ENCODE data around the gene ANKRD44. TPM values are rescaled to one million over a fixed set of nuclear protein-coding genes. Genes with fewer than 3 reads are reported as not detected.
A peak's percentile ranks its signal among the peaks of the same experiment; 100 is the strongest.

The ANKRD44 gene
- total RNA-seq, 1 donor from 2014 or later = 3.4 TPM

GRCh38 chr2:196941398-196942078 is 369.0 kb downstream of the ANKRD44 start:
- Histone ChIP-seq H3K4me3 (no peak overlapping the region), H4K20me1 (ENCODE audit: low read depth) (no peaks in the 10 kb centered on the region), H3K9ac (no peak overlapping the region), H3K9me3 (ENCODE audit: low read depth) (no peaks in the 10 kb centered on the region), H3F3A (ENCODE audit: low read depth) (no peaks in the 10 kb centered on the region), H3K27ac (no peak overlapping the region), H3K36me3 (no peaks in the 10 kb centered on the region), H3K27me3 (no peaks in the 10 kb centered on the region), H2AFZ (replicated peaks) (peak overlapping the region; percentile 28), H3K4me1 (peaks cover 17% of the 10 kb centered on the region), H3K4me2 (no peak overlapping the region), H3K79me2 (ENCODE audit: low read depth) (no peaks in the 10 kb centered on the region)
- TF ChIP-seq EZH2phosphoT487 (IDR thresholded peaks at IDR 0.05) (no peak), CTCF (IDR thresholded peaks at IDR 0.05) (no peak), EZH2 (IDR thresholded peaks at IDR 0.05) (no peak)
- no peak overlapping the region for H3K27ac Mint-ChIP-seq
- H3K4me1 Mint-ChIP-seq = peaks cover 3% of the 10 kb centered on the region
- no peak for DNase-seq (ENCODE audit: low spot score)
- H3K36me3 Mint-ChIP-seq = no peaks in the 10 kb centered on the region
- H3K4me3 Mint-ChIP-seq = no peak overlapping the region
- H3K27me3 Mint-ChIP-seq (ENCODE audit: insufficient read depth, low read depth) = no peaks in the 10 kb centered on the region
- H3K9me3 Mint-ChIP-seq = no peaks in the 10 kb centered on the region

GRCh38 chr2:196939371-196939770 is 371.2 kb downstream of the ANKRD44 start:
- H3K79me2 ChIP-seq (ENCODE audit: low read depth) = no peaks in the 10 kb centered on the region
- peaks cover 11% of the 10 kb centered on the region for H3K4me1 ChIP-seq
- no peak overlapping the region for H3K9ac ChIP-seq
- no peak overlapping the region for H3K4me3 ChIP-seq
- Mint-ChIP-seq H3K4me1 (peaks cover 4% of the 10 kb centered on the region), H3K9me3 (no peaks in the 10 kb centered on the region), H3K4me3 (no peak overlapping the region), H3K27ac (no peak overlapping the region), H3K36me3 (no peaks in the 10 kb centered on the region), H3K27me3 (ENCODE audit: insufficient read depth, low read depth) (no peaks in the 10 kb centered on the region)
- no peak for DNase-seq (ENCODE audit: low spot score)
- H3K27me3 ChIP-seq = no peaks in the 10 kb centered on the region
- TF ChIP-seq EZH2phosphoT487 (IDR thresholded peaks at IDR 0.05) (no peak), CTCF (IDR thresholded peaks at IDR 0.05) (no peak), EZH2 (IDR thresholded peaks at IDR 0.05) (no peak)
- no peaks in the 10 kb centered on the region for H3K36me3 ChIP-seq
- H3K27ac ChIP-seq = no peak overlapping the region
- no peaks in the 10 kb centered on the region for H3F3A ChIP-seq (ENCODE audit: low read depth)
- H3K4me2 ChIP-seq = no peak overlapping the region
- H2AFZ ChIP-seq (replicated peaks) = no peak overlapping the region
- H3K9me3 ChIP-seq (ENCODE audit: low read depth) = no peaks in the 10 kb centered on the region
- H4K20me1 ChIP-seq (ENCODE audit: low read depth) = no peaks in the 10 kb centered on the region

Other genes starting within 250 kb of the ANKRD44 start
- 462 and 787 TPM in 2 replicates for gene SF3B1, start 124.2 kb upstream of the ANKRD44 start, total RNA-seq (ENCODE audit: low replicate concordance)
- 14.0 and 20.1 TPM in 2 replicates for gene COQ10B, start 142.8 kb upstream of the ANKRD44 start, total RNA-seq (ENCODE audit: low replicate concordance)
- gene HSPD1, start 189.1 kb upstream of the ANKRD44 start, total RNA-seq (ENCODE audit: low replicate concordance) = 399 and 539 TPM in 2 replicates
- gene HSPE1, start 189.6 kb upstream of the ANKRD44 start, total RNA-seq (ENCODE audit: low replicate concordance) = 237 and 320 TPM in 2 replicates
- 55.5 and 76.7 TPM in 2 replicates for gene MOB4, start 205.3 kb upstream of the ANKRD44 start, total RNA-seq (ENCODE audit: low replicate concordance)